Measurements from ENCODE around the gene AKAP10.
"Not testable (repeated sequence)": the region's sequence is repeated elsewhere in the genome, so short reads cannot be mapped to it uniquely, and the experiment has no call there.

AKAP10 gene

GRCh38 chr17:19978805-19979211 is 1.2 kb upstream of the AKAP10 start:
- no peak for DNase-seq (ENCODE audit: low read depth in 1 of 2, low spot score in 1 of 2)

GRCh38 chr17:19978209-19978802 is 678 bp upstream of the AKAP10 start:
- DNase-seq (ENCODE audit: low read depth in 1 of 2, low spot score in 1 of 2): no peak

- no peak for DNase-seq (ENCODE audit: low read depth in 1 of 2, low spot score in 1 of 2)
Observed at GRCh38 chr17:19975601-19976000, 2.0 kb downstream of the AKAP10 start.

- DNase-seq (ENCODE audit: low read depth in 1 of 2, low spot score in 1 of 2): no peak
Observed at GRCh38 chr17:19973156-19973555, 4.5 kb downstream of the AKAP10 start.

GRCh38 chr17:19962954-19963353 is 14.7 kb downstream of the AKAP10 start:
- DNase-seq (ENCODE audit: low read depth in 1 of 2, low spot score in 1 of 2): not testable (repeated sequence)

- no peak for DNase-seq (ENCODE audit: low read depth in 1 of 2, low spot score in 1 of 2)
Observed at GRCh38 chr17:19958023-19958422, 19.6 kb downstream of the AKAP10 start.

DNA sequence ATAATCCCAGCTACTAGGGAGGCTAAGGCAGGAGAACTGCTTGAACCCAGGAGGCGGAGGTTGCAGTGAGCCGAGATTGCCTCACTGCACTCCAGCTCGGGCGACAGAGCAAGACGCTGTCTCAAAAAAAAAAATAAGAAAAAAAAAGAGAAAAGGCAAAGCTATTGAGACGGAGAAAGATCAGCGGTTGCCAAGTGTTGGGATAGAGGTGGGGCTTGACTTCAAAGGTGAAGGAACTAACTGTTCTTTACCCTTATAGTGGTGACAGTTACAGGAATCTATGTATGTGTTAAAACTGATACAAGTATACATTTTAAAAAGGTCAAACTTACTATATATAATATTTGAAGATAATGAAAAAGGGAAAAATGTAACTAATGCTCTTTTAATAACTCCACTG is 22.5 kb downstream of the AKAP10 start:
- DNase-seq (ENCODE audit: low read depth in 1 of 2, low spot score in 1 of 2): no peak

DNA sequence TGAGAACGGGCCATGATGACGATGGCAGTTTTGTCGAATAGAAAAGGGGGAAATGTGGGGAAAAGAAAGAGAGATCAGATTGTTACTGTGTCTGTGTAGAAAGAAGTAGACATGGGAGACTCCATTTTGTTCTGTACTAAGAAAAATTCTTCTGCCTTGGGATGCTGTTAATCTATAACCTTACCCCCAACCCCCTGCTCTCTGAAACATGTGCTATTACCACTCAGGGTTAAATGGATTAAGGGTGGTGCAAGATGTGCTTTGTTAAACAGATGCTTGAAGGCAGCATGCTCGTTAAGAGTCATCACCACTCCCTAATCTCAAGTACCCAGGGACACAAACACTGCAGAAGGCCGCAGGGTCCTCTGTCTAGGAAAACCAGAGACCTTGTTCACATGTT is 26.2 kb downstream of the AKAP10 start:
- not testable (repeated sequence) for DNase-seq (ENCODE audit: low read depth in 1 of 2, low spot score in 1 of 2)

DNA sequence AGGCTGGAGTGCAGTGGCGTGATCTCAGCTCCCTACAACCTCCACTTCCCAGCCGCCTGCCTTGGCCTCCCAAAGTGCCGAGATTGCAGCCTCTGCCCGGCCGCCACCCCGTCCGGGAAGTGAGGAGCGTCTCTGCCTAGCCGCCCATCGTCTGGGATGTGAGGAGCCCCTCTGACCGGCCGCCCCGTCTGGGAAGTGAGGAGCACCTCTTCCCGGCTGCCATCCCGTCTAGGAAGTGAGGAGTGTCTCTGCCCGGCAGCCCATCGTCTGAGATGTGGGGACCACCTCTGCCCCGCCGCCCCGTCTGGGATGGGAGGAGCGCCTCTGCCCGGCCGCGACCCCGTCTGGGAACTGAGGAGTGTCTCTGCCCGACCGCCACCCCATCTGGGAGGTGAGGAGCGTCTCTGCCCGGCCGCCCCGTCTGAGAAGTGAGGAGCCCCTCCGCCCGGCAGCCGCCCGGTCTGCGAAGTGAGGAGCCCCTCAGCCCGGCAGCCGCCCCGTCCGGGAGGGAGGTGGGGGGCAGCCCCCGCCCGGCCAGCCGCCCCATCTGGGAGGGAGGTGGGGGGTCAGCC is 26.9 kb downstream of the AKAP10 start:
- not testable (repeated sequence) for DNase-seq (ENCODE audit: low read depth in 1 of 2, low spot score in 1 of 2)

DNA sequence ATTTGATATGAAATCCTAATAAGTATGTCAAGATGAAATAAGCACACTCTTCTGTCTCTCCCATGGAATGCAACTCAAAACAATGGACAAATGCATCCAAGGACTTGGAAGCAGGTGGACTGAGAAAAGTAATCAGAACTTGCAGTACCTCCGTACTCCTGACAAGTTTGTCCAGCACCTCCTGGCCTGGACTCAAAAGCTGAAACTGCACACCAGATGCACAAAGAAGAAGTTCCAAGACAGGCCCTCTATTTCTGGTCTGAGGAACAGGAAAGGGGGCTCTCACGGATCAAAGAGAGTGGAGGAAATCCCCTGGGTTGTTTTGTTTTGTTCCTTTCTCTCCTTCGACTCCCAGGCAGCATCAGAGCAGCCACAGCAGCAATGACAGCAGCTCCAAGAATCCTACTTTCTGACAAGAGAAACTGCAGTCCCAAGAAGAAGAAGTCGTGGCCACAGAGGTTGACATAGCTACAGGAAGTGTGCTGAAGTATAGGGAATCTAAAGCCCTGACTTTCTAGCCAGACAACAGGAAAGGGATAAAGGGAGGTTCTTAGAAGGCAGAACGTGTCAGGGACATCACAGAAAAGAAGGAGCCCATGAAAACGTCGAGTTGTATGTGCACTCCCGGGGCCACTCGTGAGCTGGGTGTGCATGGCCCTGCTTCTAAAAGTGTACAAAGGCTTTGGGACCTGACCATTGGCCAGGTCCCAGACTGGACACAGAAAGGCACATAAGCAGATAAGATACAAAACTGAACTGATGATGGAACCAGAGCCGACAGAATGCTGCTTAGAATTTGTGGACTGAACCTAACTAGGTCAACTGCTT is 29.3 kb downstream of the AKAP10 start:
- DNase-seq (ENCODE audit: low read depth in 1 of 2, low spot score in 1 of 2): no peak

DNA sequence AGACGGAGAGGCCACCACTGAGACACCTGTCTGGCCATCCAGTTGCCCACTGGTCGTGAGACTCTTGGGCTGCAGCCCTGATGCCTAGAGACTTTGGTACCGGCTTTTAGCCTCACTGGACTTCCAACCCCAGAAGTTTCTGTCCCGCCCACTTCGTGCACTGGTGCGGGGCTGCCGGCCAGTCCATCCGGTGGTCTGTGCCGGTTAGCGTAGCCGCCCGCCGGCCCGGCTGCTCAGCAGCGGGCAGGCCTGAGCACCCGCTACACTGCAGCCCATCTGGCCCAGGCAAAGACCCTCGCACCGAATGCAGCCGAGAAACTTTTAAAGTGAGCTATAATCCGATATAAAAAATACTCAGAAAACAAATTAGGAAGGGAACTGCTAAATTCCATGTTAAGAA is 30.7 kb downstream of the AKAP10 start:
- no peak for DNase-seq (ENCODE audit: low read depth in 1 of 2, low spot score in 1 of 2)

DNA sequence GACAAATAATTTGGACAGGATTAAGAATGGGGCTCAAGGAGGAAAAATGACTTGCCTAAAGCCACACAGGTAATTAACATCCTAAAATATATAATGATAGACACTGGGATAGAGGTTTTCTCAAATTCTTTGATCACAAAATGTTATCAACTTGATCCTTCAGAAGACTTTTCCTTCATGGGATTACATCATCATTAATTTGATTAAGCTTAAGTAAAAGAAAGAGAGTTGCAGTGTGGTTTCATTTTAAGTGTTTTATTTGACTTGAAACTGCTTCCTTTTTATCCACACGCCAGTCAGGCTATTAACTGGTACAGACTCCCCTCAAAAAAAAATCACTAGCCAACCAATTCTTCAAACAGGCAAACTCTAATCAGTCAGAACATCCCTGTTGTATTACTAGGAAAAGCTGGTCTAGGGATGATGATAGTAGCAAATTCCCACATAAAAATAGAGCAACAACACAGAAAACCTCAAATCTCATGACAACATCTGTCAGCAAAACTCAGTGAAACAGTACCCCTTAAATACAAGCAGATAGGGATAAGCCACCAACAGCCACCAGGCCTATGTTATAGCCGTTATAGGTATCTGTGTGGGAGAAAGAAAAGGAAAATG is 32.5 kb downstream of the AKAP10 start:
- DNase-seq (ENCODE audit: low read depth in 1 of 2, low spot score in 1 of 2): no peak

- no peak for DNase-seq (ENCODE audit: low read depth in 1 of 2, low spot score in 1 of 2)
Observed at GRCh38 chr17:19943599-19943998, 34.0 kb downstream of the AKAP10 start.

DNA sequence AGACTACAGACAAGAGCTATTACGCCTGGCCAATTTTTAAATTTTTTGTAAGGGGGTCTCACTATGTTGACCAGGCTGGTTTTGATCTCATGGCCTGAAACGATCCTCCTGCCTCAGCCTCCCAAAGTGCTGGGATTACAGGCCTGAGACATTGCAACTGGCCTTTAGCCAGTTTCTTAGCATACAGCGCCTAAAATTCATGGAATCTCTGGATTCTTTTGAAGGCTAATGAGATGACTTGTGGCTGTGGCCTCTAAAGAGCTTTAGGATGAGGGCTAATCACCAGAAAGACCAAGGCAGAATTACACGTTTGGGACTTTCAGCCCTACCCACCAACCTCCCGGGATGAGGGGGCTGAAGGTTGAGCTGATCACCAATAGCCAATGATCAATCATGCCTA is 34.6 kb downstream of the AKAP10 start:
- DNase-seq (ENCODE audit: low read depth in 1 of 2, low spot score in 1 of 2): no peak

DNA sequence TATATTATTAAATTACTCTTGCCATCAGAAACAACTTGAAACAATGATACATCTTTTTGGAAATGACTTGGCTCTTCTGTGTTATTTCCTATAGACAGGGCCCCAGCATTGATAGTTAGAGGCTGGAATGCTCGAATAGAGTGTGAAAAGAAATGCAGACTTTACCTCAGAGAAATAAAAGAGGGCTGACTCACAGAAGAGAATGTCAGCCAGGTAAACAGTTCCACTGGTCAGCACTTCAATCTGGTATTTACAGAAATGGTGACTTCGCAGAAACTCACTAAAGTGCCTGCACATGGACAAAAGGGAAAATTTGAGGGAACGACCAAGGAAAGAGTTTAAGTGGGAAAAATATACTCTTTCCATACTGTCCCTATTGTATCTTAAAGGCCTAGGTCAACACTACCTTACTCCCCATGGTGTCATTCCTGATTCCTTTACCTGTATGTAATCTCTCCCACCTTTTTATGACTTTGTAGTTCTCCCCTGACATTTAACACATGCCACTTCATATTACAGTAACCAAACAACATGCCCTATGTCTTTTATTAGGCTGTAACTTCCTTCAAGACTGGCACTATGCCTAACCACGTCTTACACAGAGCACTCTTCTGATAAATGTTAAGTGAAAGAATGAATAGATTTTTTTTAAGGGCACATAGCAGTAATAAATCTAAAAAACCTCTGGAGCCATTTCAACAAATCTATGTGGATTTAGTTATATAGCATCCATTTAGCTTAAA is 36.7 kb downstream of the AKAP10 start:
- no peak for DNase-seq (ENCODE audit: low read depth in 1 of 2, low spot score in 1 of 2)

- DNase-seq (ENCODE audit: low read depth in 1 of 2, low spot score in 1 of 2): no peak
Observed at GRCh38 chr17:19939993-19940721, 37.5 kb downstream of the AKAP10 start.

GRCh38 chr17:19938736-19939135 is 38.9 kb downstream of the AKAP10 start:
- no peak for DNase-seq (ENCODE audit: low read depth in 1 of 2, low spot score in 1 of 2)

DNA sequence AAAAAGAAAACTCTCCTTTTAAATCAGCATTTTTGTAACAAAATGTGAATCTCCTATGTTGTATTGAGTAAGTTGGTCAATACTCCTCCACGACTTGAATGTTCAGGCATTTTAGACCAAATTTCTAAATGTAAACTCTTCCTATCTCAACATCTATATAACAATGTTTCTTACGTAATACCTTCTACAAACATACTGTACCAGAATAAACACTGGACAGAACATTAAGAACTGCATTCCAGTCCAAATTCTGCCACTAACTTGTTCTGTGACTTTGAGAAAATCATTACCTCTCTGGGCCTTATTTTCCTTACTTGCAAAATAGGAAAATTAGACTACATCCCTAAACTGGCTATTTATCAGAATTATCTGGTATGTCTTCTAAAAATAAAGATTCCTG is 40.1 kb downstream of the AKAP10 start:
- no peak for DNase-seq (ENCODE audit: low read depth in 1 of 2, low spot score in 1 of 2)

DNA sequence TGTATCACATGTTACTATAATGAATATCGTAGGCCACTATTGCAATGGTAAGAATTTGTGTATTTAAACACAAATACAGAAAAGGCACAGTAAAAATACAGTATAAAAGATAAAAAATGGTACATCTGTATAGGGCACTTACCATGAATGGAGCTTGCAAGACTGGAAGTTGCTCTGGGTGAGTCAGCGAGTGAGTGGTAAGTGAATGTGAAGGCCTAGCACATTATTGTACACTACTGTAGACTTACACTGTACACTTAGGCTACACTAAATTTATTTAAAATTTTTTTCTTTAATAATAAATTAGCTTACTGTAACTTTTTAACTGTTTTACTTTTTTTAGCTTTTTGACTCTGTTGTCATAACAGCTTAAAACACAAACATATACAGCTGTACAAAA is 42.5 kb downstream of the AKAP10 start:
- no peak for DNase-seq (ENCODE audit: low read depth in 1 of 2, low spot score in 1 of 2)

GRCh38 chr17:19933628-19934027 is 44.0 kb downstream of the AKAP10 start:
- DNase-seq (ENCODE audit: low read depth in 1 of 2, low spot score in 1 of 2): no peak

GRCh38 chr17:19933221-19933620 is 44.4 kb downstream of the AKAP10 start:
- no peak for DNase-seq (ENCODE audit: low read depth in 1 of 2, low spot score in 1 of 2)
